Mesendoderm (in vitro differentiated cells): ENCODE results near the gene IQCH.

Experiments used
- DNase-seq: peaks from one replicate; pipeline ENCODE4 v3.0.0; 2013
- H2AK5ac ChIP-seq: 2 replicates; pipeline ENCODE4 v1.6.1; 2013; ENCODE audit warnings: low read length, inconsistent platforms
- H2BK120ac ChIP-seq: 2 replicates; pipeline ENCODE4 v1.6.1; 2013; ENCODE audit warnings: low read depth, mild to moderate bottlenecking, low read length, moderate library complexity, mixed read lengths
- H2BK15ac ChIP-seq: replicated peaks from 2 replicates; pipeline ENCODE4 v1.6.1; 2013; ENCODE audit warnings: low read depth, mild to moderate bottlenecking, moderate library complexity
- H2BK5ac ChIP-seq: 2 replicates; pipeline ENCODE4 v1.6.1; 2013; ENCODE audit warnings: low read length, inconsistent platforms
- H3K18ac ChIP-seq: 2 replicates; pipeline ENCODE4 v1.6.1; 2013; ENCODE audit warnings: mild to moderate bottlenecking, low read length, mixed read lengths
- H3K23ac ChIP-seq: one replicate; pipeline ENCODE4 v1.6.1; 2013; ENCODE audit warnings: low read length
- H3K27ac ChIP-seq: 2 replicates; pipeline ENCODE4 v1.5.1; 2013; ENCODE audit warnings: low read depth, mild to moderate bottlenecking, inconsistent platforms, low read length, moderate library complexity
- H3K27me3 ChIP-seq: 2 replicates; pipeline ENCODE4 v1.6.1; 2013; ENCODE audit warnings: low read length, control low read depth, mild to moderate bottlenecking, inconsistent platforms; ENCODE audit not compliant: insufficient read depth, poor library complexity
- H3K36me3 ChIP-seq: 2 replicates; pipeline ENCODE4 v1.6.1; 2013; ENCODE audit warnings: low read length, inconsistent platforms; ENCODE audit not compliant: control insufficient read depth, insufficient read depth
- H3K4ac ChIP-seq: one replicate; pipeline ENCODE4 v1.6.1; 2013; ENCODE audit warnings: low read depth, mild to moderate bottlenecking, low read length, moderate library complexity
- H3K4me1 ChIP-seq: 2 replicates; pipeline ENCODE4 v1.6.1; 2013; ENCODE audit warnings: low read depth, low read length, inconsistent platforms; ENCODE audit not compliant: control insufficient read depth
- H3K4me2 ChIP-seq: 2 replicates; pipeline ENCODE4 v1.6.1; 2013; ENCODE audit warnings: low read length
- H3K4me3 ChIP-seq: 2 replicates; pipeline ENCODE4 v1.5.1; 2013; ENCODE audit warnings: mild to moderate bottlenecking, low read length
- H3K56ac ChIP-seq: one replicate; pipeline ENCODE4 v1.6.1; 2013; ENCODE audit warnings: low read length
- H3K79me1 ChIP-seq: 2 replicates; pipeline ENCODE4 v1.6.1; 2013; ENCODE audit warnings: low read length, inconsistent platforms
- H3K79me2 ChIP-seq: 2 replicates; pipeline ENCODE4 v1.6.1; 2013; ENCODE audit warnings: mild to moderate bottlenecking, low read length; ENCODE audit not compliant: control insufficient read depth, insufficient read depth
- H3K9ac ChIP-seq: 2 replicates; pipeline ENCODE4 v1.6.1; 2013; ENCODE audit warnings: low read length, inconsistent platforms
- H4K5ac ChIP-seq: one replicate; pipeline ENCODE4 v1.6.1; 2013; ENCODE audit warnings: low read length
- H4K8ac ChIP-seq: one replicate; pipeline ENCODE4 v1.6.1; 2013; ENCODE audit warnings: low read depth, mild to moderate bottlenecking, control low read depth, low read length, moderate library complexity
- WGBS: extraction: QIAGEN DNeasy Blood & Tissue Kit; methylation state at CpG from one replicate; pipeline ENCODE4 v1.1.7; 2013; ENCODE audit warnings: low lambda C conversion rate, missing lambda C conversion rate; ENCODE audit not compliant: insufficient coverage; ENCODE audit errors: extremely low coverage; 5-methylcytosine and 5-hydroxymethylcytosine counted together

Gene IQCH

DNA sequence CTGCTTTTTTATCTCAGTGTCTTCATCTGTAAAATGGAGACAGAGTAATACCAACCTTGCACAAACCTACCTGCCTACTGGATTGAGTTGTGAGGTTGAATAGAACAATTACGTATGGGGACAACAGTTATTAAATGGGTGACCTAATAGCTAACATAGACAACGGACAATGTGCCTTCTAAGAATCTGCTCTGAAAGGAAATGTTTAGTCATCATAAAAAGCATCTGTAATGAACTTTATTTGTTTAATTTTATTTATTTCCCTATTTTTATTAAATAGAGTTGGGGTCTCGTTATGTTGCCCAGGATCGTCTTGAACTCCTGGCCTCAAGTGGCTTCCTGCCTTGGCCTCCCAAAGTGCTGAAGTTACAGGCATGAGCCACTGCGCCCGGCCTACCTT lies 207.1 kb downstream of the IQCH start:
- Histone ChIP-seq H3K27me3 (no peaks in the 10 kb centered on the region), H4K8ac (no peak overlapping the region), H3K27ac (no peak overlapping the region), H3K56ac (no peak overlapping the region), H3K4me1 (no peaks in the 10 kb centered on the region), H4K5ac (no peak overlapping the region), H3K79me2 (no peaks in the 10 kb centered on the region), H3K4me3 (no peak overlapping the region), H2BK120ac (no peak overlapping the region), H3K4me2 (no peak overlapping the region), H3K23ac (no peak overlapping the region), H3K4ac (no peak overlapping the region), H3K36me3 (no peaks in the 10 kb centered on the region), H2BK15ac (no peak overlapping the region), H2BK5ac (no peak overlapping the region), H3K79me1 (no peaks in the 10 kb centered on the region), H2AK5ac (no peak overlapping the region), H3K9ac (no peak overlapping the region), H3K18ac (no peak overlapping the region)
- no CpG with 5 or more reads among the region's 6 CpGs for WGBS
- DNase-seq, result no peak

DNA sequence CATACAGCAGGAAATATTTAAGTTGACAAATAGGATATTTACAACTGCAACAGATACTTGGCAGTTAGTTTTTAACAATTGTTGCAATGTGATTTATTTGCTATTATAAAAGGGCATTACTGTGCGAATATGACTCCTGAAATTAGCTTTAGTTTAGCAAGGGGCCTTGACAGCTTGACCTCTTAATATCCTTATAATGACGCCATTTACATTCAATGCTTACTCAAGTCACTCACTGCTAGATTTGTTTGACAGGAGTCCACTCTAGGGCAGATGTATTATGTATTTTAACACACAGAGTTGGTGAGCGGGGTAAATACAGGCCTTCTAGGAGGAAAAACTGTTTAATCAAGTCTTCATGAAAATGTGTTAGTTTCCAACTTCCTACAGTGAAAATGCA lies 208.3 kb downstream of the IQCH start:
- Histone ChIP-seq H2BK5ac (no peak overlapping the region), H3K36me3 (no peaks in the 10 kb centered on the region), H3K79me2 (no peaks in the 10 kb centered on the region), H2BK15ac (no peak overlapping the region), H3K23ac (no peak overlapping the region), H3K9ac (no peak overlapping the region), H3K4me2 (no peak overlapping the region), H3K18ac (no peak overlapping the region), H3K27me3 (no peaks in the 10 kb centered on the region), H3K4me3 (no peak overlapping the region), H3K4ac (no peak overlapping the region), H3K4me1 (no peaks in the 10 kb centered on the region), H3K56ac (no peak overlapping the region), H4K5ac (no peak overlapping the region), H3K79me1 (no peaks in the 10 kb centered on the region), H4K8ac (no peak overlapping the region), H2AK5ac (no peak overlapping the region), H2BK120ac (no peak overlapping the region), H3K27ac (no peak overlapping the region)
- WGBS, result no CpG with 5 or more reads among the region's 3 CpGs
- no peak for DNase-seq

DNA sequence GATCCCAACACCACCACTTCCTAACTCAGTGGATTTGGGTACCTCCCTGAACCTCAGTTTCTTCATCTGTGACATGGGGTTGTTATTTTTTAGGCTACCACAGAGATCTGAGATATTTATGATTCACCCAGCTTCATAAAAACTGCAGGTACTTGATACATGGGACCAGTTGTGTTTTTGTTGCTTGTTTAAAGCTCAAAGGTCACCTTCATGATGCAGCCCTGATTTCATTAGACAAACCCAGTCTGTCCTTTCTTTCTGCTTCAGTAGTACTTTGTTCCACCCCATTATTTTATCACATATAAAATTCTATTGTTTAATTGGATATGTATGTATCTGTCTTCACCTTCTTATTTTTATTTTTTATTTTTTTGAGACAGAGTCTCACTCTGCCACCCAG lies 208.9 kb downstream of the IQCH start:
- no peaks in the 10 kb centered on the region for H3K79me2 ChIP-seq
- no peak overlapping the region for H3K18ac ChIP-seq
- H3K23ac ChIP-seq, result no peak overlapping the region
- no peaks in the 10 kb centered on the region for H3K4me1 ChIP-seq
- no peak overlapping the region for H2AK5ac ChIP-seq
- H2BK15ac ChIP-seq, result no peak overlapping the region
- H3K4me2 ChIP-seq, result no peak overlapping the region
- H3K79me1 ChIP-seq, result no peaks in the 10 kb centered on the region
- H3K4ac ChIP-seq, result no peak overlapping the region
- no peak overlapping the region for H2BK5ac ChIP-seq
- no peak overlapping the region for H3K4me3 ChIP-seq
- DNase-seq, result no peak
- no peak overlapping the region for H4K5ac ChIP-seq
- H3K27ac ChIP-seq, result no peak overlapping the region
- no peak overlapping the region for H4K8ac ChIP-seq
- no peaks in the 10 kb centered on the region for H3K27me3 ChIP-seq
- no peak overlapping the region for H3K9ac ChIP-seq
- no peak overlapping the region for H2BK120ac ChIP-seq
- H3K56ac ChIP-seq, result no peak overlapping the region
- H3K36me3 ChIP-seq, result no peaks in the 10 kb centered on the region

DNA sequence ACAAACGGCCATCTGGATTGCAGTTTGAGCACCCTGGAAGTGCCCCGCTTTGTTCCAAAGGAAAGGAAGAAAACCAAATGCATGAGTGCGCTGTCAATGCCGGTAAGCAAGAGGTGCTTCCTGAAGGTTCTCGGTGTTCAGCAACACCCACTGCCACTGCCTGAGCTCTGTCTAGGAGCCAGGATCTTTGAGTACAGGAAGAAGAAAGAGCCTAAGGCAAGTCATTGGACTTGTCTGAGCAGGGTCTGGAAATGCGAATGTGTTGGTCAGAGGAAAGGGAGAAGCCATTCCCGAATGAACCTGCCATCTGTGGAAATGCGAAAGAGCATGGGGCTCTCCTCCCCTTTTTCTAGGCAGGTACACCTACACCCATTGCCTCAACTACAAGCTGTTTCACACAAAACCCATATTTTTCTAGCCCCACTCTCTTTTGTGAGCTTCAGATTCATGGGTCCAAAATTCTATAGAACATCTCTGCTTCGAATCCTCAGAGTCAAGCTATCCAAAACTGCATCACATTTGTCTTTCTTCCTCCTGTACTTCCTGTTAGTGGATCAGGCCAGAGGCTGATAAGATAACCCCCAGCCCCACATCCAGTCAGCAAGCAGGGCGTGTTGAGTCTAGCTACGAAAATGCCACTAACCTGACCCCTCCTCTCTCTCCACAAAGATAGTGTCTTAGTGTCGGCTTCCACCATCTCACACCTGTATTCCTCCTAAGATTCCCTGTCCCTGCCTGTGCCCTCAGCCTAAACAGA lies 210.8 kb downstream of the IQCH start:
- Histone ChIP-seq H2BK120ac (no peak overlapping the region), H3K9ac (no peak overlapping the region), H2AK5ac (no peak overlapping the region), H4K5ac (no peak overlapping the region), H2BK5ac (no peak overlapping the region), H3K27me3 (no peaks in the 10 kb centered on the region), H3K36me3 (no peaks in the 10 kb centered on the region), H3K27ac (no peak overlapping the region), H3K4me1 (no peaks in the 10 kb centered on the region), H3K4me3 (no peak overlapping the region), H4K8ac (no peak overlapping the region), H3K23ac (no peak overlapping the region), H2BK15ac (no peak overlapping the region), H3K79me2 (no peaks in the 10 kb centered on the region), H3K18ac (no peak overlapping the region), H3K56ac (no peak overlapping the region), H3K4ac (no peak overlapping the region), H3K4me2 (no peak overlapping the region), H3K79me1 (no peaks in the 10 kb centered on the region)
- DNase-seq, result peak; percentile 22
- no CpG with 5 or more reads among the region's 12 CpGs for WGBS

DNA sequence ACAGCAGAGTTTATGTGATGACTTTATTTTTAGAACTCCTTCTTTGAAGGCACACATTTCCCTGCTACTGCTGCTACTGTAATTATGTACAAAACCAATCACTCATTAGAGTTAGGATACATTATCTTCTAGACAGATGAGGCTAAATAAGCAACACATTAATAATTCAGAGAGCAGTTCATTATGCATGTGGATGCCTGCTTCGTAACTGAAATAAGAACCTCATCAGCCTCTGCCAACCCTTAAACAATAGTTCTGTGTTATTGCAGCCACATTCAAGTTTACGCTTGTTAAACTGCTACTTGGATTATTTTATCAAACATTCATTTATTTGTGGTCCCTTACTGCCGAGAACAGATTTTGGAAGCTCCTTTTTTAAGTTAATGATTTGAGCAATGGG lies 213.8 kb downstream of the IQCH start:
- Histone ChIP-seq H3K79me1 (no peaks in the 10 kb centered on the region), H3K18ac (no peak overlapping the region), H2BK15ac (no peak overlapping the region), H3K79me2 (no peaks in the 10 kb centered on the region), H3K4me2 (no peak overlapping the region), H3K4ac (no peak overlapping the region), H3K27ac (no peak overlapping the region), H3K9ac (no peak overlapping the region), H2BK5ac (no peak overlapping the region), H3K4me1 (no peaks in the 10 kb centered on the region), H3K56ac (no peak overlapping the region), H3K27me3 (no peaks in the 10 kb centered on the region), H3K23ac (no peak overlapping the region), H2AK5ac (no peak overlapping the region), H3K4me3 (no peak overlapping the region), H2BK120ac (no peak overlapping the region), H3K36me3 (no peaks in the 10 kb centered on the region), H4K5ac (no peak overlapping the region), H4K8ac (no peak overlapping the region)
- no CpG with 5 or more reads among the region's 3 CpGs for whole genome bisulfite sequencing
- no peak for DNase-seq

DNA sequence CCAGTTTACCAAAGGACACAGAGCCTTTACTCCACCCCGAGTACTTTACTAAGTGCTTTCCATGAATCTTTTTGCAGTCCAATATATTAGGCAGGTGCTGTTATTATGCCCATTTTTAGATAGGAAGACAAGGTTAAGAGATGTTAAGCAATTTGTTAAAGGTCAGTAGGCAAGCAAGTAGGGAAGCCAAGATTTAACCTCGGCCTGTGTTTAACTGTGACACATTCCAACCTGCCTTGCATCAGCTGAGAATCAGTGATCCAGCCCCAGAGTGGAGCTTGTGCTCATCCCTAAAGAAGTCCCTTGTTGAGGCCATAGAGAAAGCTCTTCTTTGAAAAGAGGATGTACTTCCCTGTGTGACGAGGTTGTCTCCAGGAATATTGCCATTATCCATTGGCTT lies 215.1 kb downstream of the IQCH start:
- H3K4me2 ChIP-seq, result no peak overlapping the region
- no peak overlapping the region for H3K9ac ChIP-seq
- no peak overlapping the region for H3K4ac ChIP-seq
- H3K18ac ChIP-seq, result no peak overlapping the region
- no CpG with 5 or more reads among the region's 3 CpGs for WGBS
- no peak overlapping the region for H4K8ac ChIP-seq
- no peaks in the 10 kb centered on the region for H3K36me3 ChIP-seq
- no peak overlapping the region for H3K27ac ChIP-seq
- no peak overlapping the region for H4K5ac ChIP-seq
- H2BK5ac ChIP-seq, result no peak overlapping the region
- H3K23ac ChIP-seq, result no peak overlapping the region
- H2BK15ac ChIP-seq, result no peak overlapping the region
- no peak overlapping the region for H2BK120ac ChIP-seq
- H3K27me3 ChIP-seq, result no peaks in the 10 kb centered on the region
- no peaks in the 10 kb centered on the region for H3K79me2 ChIP-seq
- no peak overlapping the region for H3K56ac ChIP-seq
- no peaks in the 10 kb centered on the region for H3K79me1 ChIP-seq
- H3K4me1 ChIP-seq, result peaks cover 2% of the 10 kb centered on the region
- no peak for DNase-seq
- no peak overlapping the region for H3K4me3 ChIP-seq
- H2AK5ac ChIP-seq, result no peak overlapping the region
